CD4-positive, alpha-beta memory T cell (primary cell): ENCODE data around the gene SLC6A11. TPM values are rescaled to one million over a fixed set of nuclear protein-coding genes. Genes with fewer than 3 reads are reported as not detected.

Source experiments
- CTCF ChIA-PET: fragments of 350-600 bp; sonication (Branson Sonifier 250); formaldehyde crosslinking; loops from one replicate; lab custom pipeline; 2021; ENCODE audit warnings: inconsistent platforms; ENCODE audit not compliant: partially characterized antibody; lab: Charles Lee
- POLR2A ChIA-PET: fragments of 350-600 bp; sonication (Branson Sonifier 250); formaldehyde crosslinking; loops from one replicate; lab custom pipeline; 2021; ENCODE audit not compliant: partially characterized antibody; lab: Charles Lee
- DNase-seq, 5 donors: peaks; one replicate each; pipeline versions ENCODE4 v3.0.0 to v3.0.0-alpha.2; 2020 to 2022; ENCODE audit warnings: mixed read lengths in 1 of 5
- H3K27ac ChIP-seq: one replicate; pipeline ENCODE4 v1.7.0; 2013; ENCODE audit warnings: low read depth, low read length
- H3K27me3 ChIP-seq: 2 replicates; pipeline ENCODE4 v1.7.0; 2013; ENCODE audit warnings: mild to moderate bottlenecking, low read length, moderate library complexity; ENCODE audit not compliant: insufficient read depth
- H3K36me3 ChIP-seq: 2 replicates; pipeline ENCODE4 v1.7.0; 2013; ENCODE audit warnings: mild to moderate bottlenecking, low read length, moderate library complexity; ENCODE audit not compliant: insufficient read depth
- H3K4me1 ChIP-seq: 2 replicates; pipeline ENCODE4 v1.7.0; 2013; ENCODE audit warnings: mild to moderate bottlenecking, low read length, moderate library complexity; ENCODE audit not compliant: insufficient read depth
- H3K4me3 ChIP-seq, 2 donors: one replicate each; pipeline ENCODE4 v1.7.0; 2013; ENCODE audit warnings: low read length in 2 of 2, mild to moderate bottlenecking in 1 of 2
- H3K9me3 ChIP-seq, 2 donors: one replicate each; pipeline ENCODE4 v1.7.0; 2013; ENCODE audit warnings: low read length in 2 of 2, control low read depth in 1 of 2; ENCODE audit not compliant: control insufficient read depth in 1 of 2
- H3K27ac Mint-ChIP-seq, 7 donors: one replicate each; pipeline ENCODE4 v1.8.0; 2020 to 2021; ENCODE audit warnings: mixed read lengths in 7 of 7, mild to moderate bottlenecking in 6 of 7, inconsistent platforms in 3 of 7, moderate library complexity in 3 of 7
- H3K27me3 Mint-ChIP-seq, 2 donors: one replicate each; pipeline ENCODE4 v1.8.0; 2020 to 2021; ENCODE audit warnings: mixed read lengths in 2 of 2
- H3K36me3 Mint-ChIP-seq, 2 donors: one replicate each; pipeline ENCODE4 v1.8.0; 2020 to 2021; ENCODE audit warnings: mixed read lengths in 2 of 2, inconsistent platforms in 1 of 2, mild to moderate bottlenecking in 1 of 2
- H3K4me1 Mint-ChIP-seq, 4 donors: one replicate each; pipeline ENCODE4 v1.8.0; 2020 to 2021; ENCODE audit warnings: mixed read lengths in 4 of 4, mild to moderate bottlenecking in 1 of 4
- H3K4me3 Mint-ChIP-seq, 8 donors: one replicate each; pipeline ENCODE4 v1.8.0; 2020 to 2021; ENCODE audit warnings: mixed read lengths in 8 of 8, mild to moderate bottlenecking in 7 of 8, moderate library complexity in 6 of 8, inconsistent platforms in 3 of 8
- H3K9me3 Mint-ChIP-seq, 8 donors: one replicate each; pipeline ENCODE4 v1.8.0; 2020 to 2021; ENCODE audit warnings: mixed read lengths in 8 of 8, mild to moderate bottlenecking in 5 of 8, inconsistent platforms in 3 of 8, moderate library complexity in 1 of 8
- intact Hi-C: fragments of 100-400 bp; cut with micrococcal nuclease; formaldehyde crosslinking; loops from one replicate; pipeline ENCODE4 v1.15.1; 2023
- polyA plus RNA-seq, 2 donors: library from polyadenylated mRNA; unstranded; fragments of 300-500 nt; fragmentation: Illumina TruSeq; gene quantifications; one replicate each; pipeline ENCODE4 v1.2.3, GENCODE V29; 2021
- total RNA-seq, 2 experiments: library from RNA; stranded (reverse); gene quantifications; one replicate each; pipeline ENCODE4 v1.2.3, GENCODE V29; 2021

The SLC6A11 gene
- total and polyA plus RNA-seq, 4 experiments from 2014 or later = not detected

GRCh38 chr3:10933021-10933420, 117.0 kb downstream of the SLC6A11 start:
- Mint-ChIP-seq H3K4me3 (no peak overlapping the region), H3K36me3 (no peaks in the 10 kb centered on the region), H3K27ac (no peak overlapping the region), H3K9me3 (peaks cover 0 to 4% (median 0%) of the 10 kb centered on the region in 8 donors), H3K4me1 (no peaks in the 10 kb centered on the region), H3K27me3 (peaks cover 0 to 2% of the 10 kb centered on the region in 2 donors)
- H3K4me1 ChIP-seq = no peaks in the 10 kb centered on the region
- ChIA-PET CTCF (no interaction called here), POLR2A (no interaction called here)
- H3K36me3 ChIP-seq = no peaks in the 10 kb centered on the region
- H3K27me3 ChIP-seq = no peaks in the 10 kb centered on the region
- DNase-seq = no peak
- intact Hi-C loops = no loop called here
- no peaks in the 10 kb centered on the region for H3K9me3 ChIP-seq
- H3K4me3 ChIP-seq = no peak overlapping the region
- no peak overlapping the region for H3K27ac ChIP-seq

- H3K9me3 Mint-ChIP-seq = peaks cover 0 to 4% (median 0%) of the 10 kb centered on the region in 8 donors
- Histone ChIP-seq H3K4me1 (no peaks in the 10 kb centered on the region), H3K36me3 (no peaks in the 10 kb centered on the region), H3K4me3 (no peak overlapping the region), H3K27me3 (no peaks in the 10 kb centered on the region), H3K9me3 (no peaks in the 10 kb centered on the region), H3K27ac (no peak overlapping the region)
- H3K4me1 Mint-ChIP-seq = no peaks in the 10 kb centered on the region
- CTCF ChIA-PET = no interaction called here
- no peak overlapping the region for H3K27ac Mint-ChIP-seq
- intact Hi-C loops = no loop called here
- no peak overlapping the region for H3K4me3 Mint-ChIP-seq
- POLR2A ChIA-PET = no interaction called here
- no peaks in the 10 kb centered on the region for H3K36me3 Mint-ChIP-seq
- DNase-seq = no peak
- peaks cover 0 to 2% of the 10 kb centered on the region in 2 donors for H3K27me3 Mint-ChIP-seq
Measured at GRCh38 chr3:10933470-10933804, 117.4 kb downstream of the SLC6A11 start.

GRCh38 chr3:10933805-10934481, 117.9 kb downstream of the SLC6A11 start:
- no peaks in the 10 kb centered on the region for H3K4me1 ChIP-seq
- no peak overlapping the region for H3K4me3 Mint-ChIP-seq
- no peak overlapping the region for H3K27ac ChIP-seq
- DNase-seq = no peak
- no peaks in the 10 kb centered on the region for H3K4me1 Mint-ChIP-seq
- intact Hi-C loops = no loop called here
- ChIA-PET CTCF (no interaction called here), POLR2A (no interaction called here)
- no peaks in the 10 kb centered on the region for H3K9me3 ChIP-seq
- H3K27me3 Mint-ChIP-seq = peaks cover 0 to 2% of the 10 kb centered on the region in 2 donors
- H3K27me3 ChIP-seq = no peaks in the 10 kb centered on the region
- no peak overlapping the region for H3K27ac Mint-ChIP-seq
- no peaks in the 10 kb centered on the region for H3K36me3 Mint-ChIP-seq
- H3K9me3 Mint-ChIP-seq = peaks cover 0 to 4% (median 0%) of the 10 kb centered on the region in 8 donors
- H3K36me3 ChIP-seq = no peaks in the 10 kb centered on the region
- no peak overlapping the region for H3K4me3 ChIP-seq

- H3K4me3 Mint-ChIP-seq = no peak overlapping the region
- Histone ChIP-seq H3K4me3 (no peak overlapping the region), H3K36me3 (no peaks in the 10 kb centered on the region), H3K27me3 (no peaks in the 10 kb centered on the region), H3K9me3 (no peaks in the 10 kb centered on the region), H3K4me1 (no peaks in the 10 kb centered on the region), H3K27ac (no peak overlapping the region)
- POLR2A ChIA-PET = no interaction called here
- CTCF ChIA-PET = no interaction called here
- H3K27me3 Mint-ChIP-seq = peaks cover 0 to 4% of the 10 kb centered on the region in 2 donors
- intact Hi-C loops = no loop called here
- H3K36me3 Mint-ChIP-seq = no peaks in the 10 kb centered on the region
- H3K9me3 Mint-ChIP-seq = peaks cover 0 to 4% (median 0%) of the 10 kb centered on the region in 8 donors
- no peaks in the 10 kb centered on the region for H3K4me1 Mint-ChIP-seq
- no peak for DNase-seq
- no peak overlapping the region for H3K27ac Mint-ChIP-seq
Measured at GRCh38 chr3:10935028-10935427, 119.0 kb downstream of the SLC6A11 start.

- Mint-ChIP-seq H3K27ac (no peak overlapping the region), H3K27me3 (peaks cover 0 to 7% of the 10 kb centered on the region in 2 donors), H3K4me3 (no peak overlapping the region), H3K4me1 (no peaks in the 10 kb centered on the region), H3K9me3 (peaks cover 0 to 4% (median 0%) of the 10 kb centered on the region in 8 donors), H3K36me3 (no peaks in the 10 kb centered on the region)
- Histone ChIP-seq H3K4me1 (no peaks in the 10 kb centered on the region), H3K4me3 (no peak overlapping the region), H3K27ac (no peak overlapping the region), H3K36me3 (no peaks in the 10 kb centered on the region), H3K27me3 (no peaks in the 10 kb centered on the region), H3K9me3 (no peaks in the 10 kb centered on the region)
- intact Hi-C loops = no loop called here
- ChIA-PET CTCF (no interaction called here), POLR2A (no interaction called here)
- DNase-seq = no peak
Measured at GRCh38 chr3:10935846-10936631, 120.0 kb downstream of the SLC6A11 start.

GRCh38 chr3:10936686-10937085, 120.7 kb downstream of the SLC6A11 start:
- H3K9me3 Mint-ChIP-seq = peaks cover 0 to 4% (median 0%) of the 10 kb centered on the region in 8 donors
- H3K36me3 ChIP-seq = no peaks in the 10 kb centered on the region
- CTCF ChIA-PET = no interaction called here
- no peak overlapping the region for H3K27ac ChIP-seq
- H3K27me3 ChIP-seq = no peaks in the 10 kb centered on the region
- H3K27me3 Mint-ChIP-seq = peaks cover 0 to 5% of the 10 kb centered on the region in 2 donors
- POLR2A ChIA-PET = no interaction called here
- H3K27ac Mint-ChIP-seq = no peak overlapping the region
- no peaks in the 10 kb centered on the region for H3K9me3 ChIP-seq
- no peaks in the 10 kb centered on the region for H3K4me1 ChIP-seq
- no peak overlapping the region for H3K4me3 ChIP-seq
- no peak overlapping the region for H3K4me3 Mint-ChIP-seq
- no peaks in the 10 kb centered on the region for H3K4me1 Mint-ChIP-seq
- no peak for DNase-seq
- no peaks in the 10 kb centered on the region for H3K36me3 Mint-ChIP-seq
- intact Hi-C loops = no loop called here

GRCh38 chr3:10937141-10937825, 121.3 kb downstream of the SLC6A11 start:
- H3K4me1 ChIP-seq = no peaks in the 10 kb centered on the region
- no peaks in the 10 kb centered on the region for H3K36me3 Mint-ChIP-seq
- H3K9me3 ChIP-seq = no peaks in the 10 kb centered on the region
- no peaks in the 10 kb centered on the region for H3K36me3 ChIP-seq
- no peak overlapping the region for H3K27ac Mint-ChIP-seq
- ChIA-PET CTCF (no interaction called here), POLR2A (no interaction called here)
- H3K9me3 Mint-ChIP-seq = peaks cover 0 to 6% (median 3%) of the 10 kb centered on the region in 8 donors
- peaks cover 0 to 5% of the 10 kb centered on the region in 2 donors for H3K27me3 Mint-ChIP-seq
- no peaks in the 10 kb centered on the region for H3K4me1 Mint-ChIP-seq
- DNase-seq = no peak
- intact Hi-C loops = no loop called here
- H3K27me3 ChIP-seq = no peaks in the 10 kb centered on the region
- no peak overlapping the region for H3K27ac ChIP-seq
- H3K4me3 ChIP-seq = no peak overlapping the region
- no peak overlapping the region for H3K4me3 Mint-ChIP-seq
